A549 (cell line): ENCODE results near the gene APOOL.

ENCODE experiments used
- JUN ChIP-seq, 2 experiments: fragments of >200 bp; sonication (Bioruptor Twin); formaldehyde crosslinking; IDR thresholded peaks; 2 replicates in 1 of 2; 3 replicates in 1 of 2; pipeline ENCODE4 v1.6.1; 2016 to 2017
- KDM5A ChIP-seq: fragments of 200-600 bp; sonication (generic); IDR thresholded peaks from 2 replicates; pipeline ENCODE4 v1.6.1; 2016; ENCODE audit warnings: antibody characterized with exemption, mild to moderate bottlenecking
- PHF8 ChIP-seq: fragments of 200-600 bp; sonication (generic); IDR thresholded peaks from 2 replicates; pipeline ENCODE4 v1.6.1; 2016; ENCODE audit warnings: low read depth, mild to moderate bottlenecking, antibody characterized with exemption, moderate library complexity, borderline replicate concordance
- POLR2A ChIP-seq: IDR thresholded peaks from 2 replicates; pipeline ENCODE4 v1.6.1; 2012; ENCODE audit warnings: mild to moderate bottlenecking, low read length
- SMC3 ChIP-seq: fragments of >200 bp; sonication (Bioruptor Twin); formaldehyde crosslinking; IDR thresholded peaks from 3 replicates; pipeline ENCODE4 v1.6.1; 2018; ENCODE audit warnings: inconsistent platforms
- TF ChIP-seq, protein P1 (sequence below): fragments of >200 bp; sonication (Bioruptor Twin); formaldehyde crosslinking; IDR thresholded peaks from 3 replicates; pipeline ENCODE4 v1.5.1; 2016

GRCh38 chrX:85003655-85004244 lies at the start of gene APOOL:
- TF ChIP-seq SMC3 (no peak), JUN (IDR thresholded peaks at IDR 0.05) (peak in 1 of 2 experiments; percentile 53; a peak in 1 of 5 replicates), KDM5A (peak; percentile 69; the same call in 1 of the 2 replicates), POLR2A (peak; percentile 40; the same call in 1 of the 2 replicates), PHF8 (peak; percentile 69)
- TF ChIP-seq, protein P1, sequence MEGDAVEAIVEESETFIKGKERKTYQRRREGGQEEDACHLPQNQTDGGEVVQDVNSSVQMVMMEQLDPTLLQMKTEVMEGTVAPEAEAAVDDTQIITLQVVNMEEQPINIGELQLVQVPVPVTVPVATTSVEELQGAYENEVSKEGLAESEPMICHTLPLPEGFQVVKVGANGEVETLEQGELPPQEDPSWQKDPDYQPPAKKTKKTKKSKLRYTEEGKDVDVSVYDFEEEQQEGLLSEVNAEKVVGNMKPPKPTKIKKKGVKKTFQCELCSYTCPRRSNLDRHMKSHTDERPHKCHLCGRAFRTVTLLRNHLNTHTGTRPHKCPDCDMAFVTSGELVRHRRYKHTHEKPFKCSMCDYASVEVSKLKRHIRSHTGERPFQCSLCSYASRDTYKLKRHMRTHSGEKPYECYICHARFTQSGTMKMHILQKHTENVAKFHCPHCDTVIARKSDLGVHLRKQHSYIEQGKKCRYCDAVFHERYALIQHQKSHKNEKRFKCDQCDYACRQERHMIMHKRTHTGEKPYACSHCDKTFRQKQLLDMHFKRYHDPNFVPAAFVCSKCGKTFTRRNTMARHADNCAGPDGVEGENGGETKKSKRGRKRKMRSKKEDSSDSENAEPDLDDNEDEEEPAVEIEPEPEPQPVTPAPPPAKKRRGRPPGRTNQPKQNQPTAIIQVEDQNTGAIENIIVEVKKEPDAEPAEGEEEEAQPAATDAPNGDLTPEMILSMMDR = no peak
